ENCODE data around the gene DLG2. TPM values are rescaled to one million over a fixed set of nuclear protein-coding genes. Genes with fewer than 3 reads are reported as not detected.

DLG2 gene
- total RNA-seq, 2 experiments from 2014 or later = 2.0 to 2.1 TPM

- ChIA-PET CTCF (no interaction called here), POLR2A (no interaction called here)
- no peak for ATAC-seq (ENCODE audit: poor library complexity)
- intact Hi-C loops (cut with DNase I, micrococcal nuclease) = no loop called here
- Mint-ChIP-seq H3K4me3 (no peak overlapping the region), H3K27me3 (no peaks in the 10 kb centered on the region), H3K27ac (no peak overlapping the region), H3K9me3 (peaks cover 23% of the 10 kb centered on the region), H3K4me1 (ENCODE audit: low read depth) (no peaks in the 10 kb centered on the region), H3K36me3 (ENCODE audit: low read depth) (no peaks in the 10 kb centered on the region)
- Histone ChIP-seq H3K27me3 (ENCODE audit: control insufficient read depth in 1 of 2, insufficient read depth in 2 of 2, low read length in 2 of 2) (no peaks in the 10 kb centered on the region), H3K4me1 (ENCODE audit: insufficient read depth, low read length) (no peaks in the 10 kb centered on the region), H3K4me3 (ENCODE audit: low read length) (no peak overlapping the region), H3K27ac (ENCODE audit: low read depth in 1 of 2, low read length in 2 of 2) (no peak overlapping the region), H3K36me3 (ENCODE audit: insufficient read depth, low read length) (no peaks in the 10 kb centered on the region), H3K9me3 (ENCODE audit: control insufficient read depth in 1 of 2, insufficient read depth in 1 of 2, low read length in 2 of 2) (peaks cover 12 to 14% of the 10 kb centered on the region in 2 experiments)
- TF ChIP-seq CTCF (IDR thresholded peaks at IDR 0.05) = no peak
- no peak for DNase-seq
Measured at GRCh38 chr11:85171648-85172257, 455.4 kb downstream of the DLG2 start.

- Histone ChIP-seq H3K36me3 (ENCODE audit: insufficient read depth, low read length) (no peaks in the 10 kb centered on the region), H3K27ac (ENCODE audit: low read depth in 1 of 2, low read length in 2 of 2) (no peak overlapping the region), H3K4me3 (ENCODE audit: low read length) (no peak overlapping the region), H3K27me3 (ENCODE audit: control insufficient read depth in 1 of 2, insufficient read depth in 2 of 2, low read length in 2 of 2) (no peaks in the 10 kb centered on the region), H3K9me3 (ENCODE audit: control insufficient read depth in 1 of 2, insufficient read depth in 1 of 2, low read length in 2 of 2) (peaks cover 8 to 14% of the 10 kb centered on the region in 2 experiments), H3K4me1 (ENCODE audit: insufficient read depth, low read length) (no peaks in the 10 kb centered on the region)
- TF ChIP-seq CTCF (IDR thresholded peaks at IDR 0.05) = no peak
- H3K27me3 Mint-ChIP-seq = no peaks in the 10 kb centered on the region
- H3K27ac Mint-ChIP-seq = no peak overlapping the region
- no peaks in the 10 kb centered on the region for H3K4me1 Mint-ChIP-seq (ENCODE audit: low read depth)
- ChIA-PET CTCF (no interaction called here), POLR2A (no interaction called here)
- no peaks in the 10 kb centered on the region for H3K36me3 Mint-ChIP-seq (ENCODE audit: low read depth)
- H3K9me3 Mint-ChIP-seq = peaks cover 31% of the 10 kb centered on the region
- DNase-seq = no peak
- intact Hi-C loops (cut with DNase I, micrococcal nuclease) = no loop called here
- no peak overlapping the region for H3K4me3 Mint-ChIP-seq
- no peak for ATAC-seq (ENCODE audit: poor library complexity)
Measured at GRCh38 chr11:85170184-85170583, 457.0 kb downstream of the DLG2 start.

GRCh38 chr11:85167471-85167870, 459.7 kb downstream of the DLG2 start:
- no peaks in the 10 kb centered on the region for H3K4me1 Mint-ChIP-seq (ENCODE audit: low read depth)
- ChIA-PET POLR2A (no interaction called here), CTCF (no interaction called here)
- H3K4me3 Mint-ChIP-seq = no peak overlapping the region
- H3K9me3 Mint-ChIP-seq = peaks cover 25% of the 10 kb centered on the region
- Histone ChIP-seq H3K27me3 (ENCODE audit: control insufficient read depth in 1 of 2, insufficient read depth in 2 of 2, low read length in 2 of 2) (no peaks in the 10 kb centered on the region), H3K36me3 (ENCODE audit: insufficient read depth, low read length) (no peaks in the 10 kb centered on the region), H3K27ac (ENCODE audit: low read depth in 1 of 2, low read length in 2 of 2) (no peak overlapping the region), H3K4me3 (ENCODE audit: low read length) (no peak overlapping the region), H3K4me1 (ENCODE audit: insufficient read depth, low read length) (no peaks in the 10 kb centered on the region), H3K9me3 (ENCODE audit: control insufficient read depth in 1 of 2, insufficient read depth in 1 of 2, low read length in 2 of 2) (peaks cover 8 to 14% of the 10 kb centered on the region in 2 experiments)
- intact Hi-C loops (cut with DNase I, micrococcal nuclease) = no loop called here
- no peaks in the 10 kb centered on the region for H3K36me3 Mint-ChIP-seq (ENCODE audit: low read depth)
- DNase-seq (no peak), ATAC-seq (ENCODE audit: poor library complexity) (no peak)
- no peak overlapping the region for H3K27ac Mint-ChIP-seq
- no peaks in the 10 kb centered on the region for H3K27me3 Mint-ChIP-seq
- TF ChIP-seq CTCF (IDR thresholded peaks at IDR 0.05) = no peak
